Right ventricle myocardium inferior (tissue), 1 donor: ENCODE data around the gene CDRT4. TPM values are rescaled to one million over a fixed set of nuclear protein-coding genes. Genes with fewer than 3 reads are reported as not detected.

Source experiments
- ATAC-seq: fragments of 200-7000 bp; cut with Tn5 transposase; one replicate; pipeline ENCODE4 v1.9.1; 2020; ENCODE audit warnings: mild to moderate bottlenecking, moderate library complexity
- DNase-seq: peaks from one replicate; pipeline ENCODE4 v3.0.0; 2021; ENCODE audit errors: missing footprints
- intact Hi-C: fragments of 100-400 bp; cut with DNase I; formaldehyde crosslinking; loops from one replicate; pipeline ENCODE4 v1.11.0; 2022
- total RNA-seq: library from RNA; stranded (reverse); fragmentation: NEBNext Ultra II Directional; extraction: Animal tissue kit (Norgen Biotek cat#: 25700); gene quantifications from one replicate; pipeline ENCODE4 v1.2.1, GENCODE V29; 2021
- donor health status: DM: no; HTN: yes; CAD: no; lungs with severe emphysema.

Gene CDRT4
- total RNA-seq, 1 donor from 2014 or later = 1.8 TPM

DNA sequence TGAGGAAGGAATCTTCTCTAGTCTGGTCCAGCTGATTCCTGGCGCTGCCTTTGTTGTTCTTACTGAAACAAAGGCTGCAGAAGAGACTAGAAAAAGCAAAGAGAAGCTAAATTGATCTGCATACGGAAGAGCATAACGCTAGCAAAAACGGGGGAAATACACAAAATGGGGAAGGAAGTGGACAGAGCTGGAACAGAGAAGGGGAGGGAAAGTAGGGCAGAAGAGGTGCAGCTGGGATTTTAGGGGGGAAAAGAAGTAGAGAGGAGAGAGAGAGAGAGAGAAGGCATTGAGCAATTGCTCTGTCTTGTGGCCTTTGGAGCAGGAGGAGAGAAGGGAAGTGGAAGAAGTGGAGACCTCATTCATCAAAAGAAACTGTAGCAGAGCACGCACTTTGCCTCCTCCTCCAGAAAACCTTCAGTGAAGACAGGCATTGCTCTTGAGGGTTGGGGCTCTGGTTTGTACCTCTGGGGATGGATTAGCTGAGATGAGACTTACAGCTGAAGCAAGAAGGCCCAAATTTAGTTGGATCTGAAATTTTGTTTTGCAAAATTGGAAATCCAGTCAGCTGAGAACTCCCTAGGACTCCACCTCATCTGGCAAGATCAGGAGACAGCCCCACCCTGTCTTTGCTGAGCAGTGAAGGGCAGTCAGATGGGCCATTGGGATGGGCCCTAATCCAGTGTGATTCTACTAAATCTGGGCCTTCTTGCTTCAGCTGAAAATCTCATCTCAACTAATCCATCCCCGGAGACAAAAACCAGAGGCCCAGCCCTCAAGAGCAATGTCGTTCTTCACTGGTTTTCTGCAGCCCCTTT lies 55.8 kb downstream of the CDRT4 start:
- DNase-seq = no peak
- intact Hi-C loops = no loop called here
- ATAC-seq = peak; percentile 74

DNA sequence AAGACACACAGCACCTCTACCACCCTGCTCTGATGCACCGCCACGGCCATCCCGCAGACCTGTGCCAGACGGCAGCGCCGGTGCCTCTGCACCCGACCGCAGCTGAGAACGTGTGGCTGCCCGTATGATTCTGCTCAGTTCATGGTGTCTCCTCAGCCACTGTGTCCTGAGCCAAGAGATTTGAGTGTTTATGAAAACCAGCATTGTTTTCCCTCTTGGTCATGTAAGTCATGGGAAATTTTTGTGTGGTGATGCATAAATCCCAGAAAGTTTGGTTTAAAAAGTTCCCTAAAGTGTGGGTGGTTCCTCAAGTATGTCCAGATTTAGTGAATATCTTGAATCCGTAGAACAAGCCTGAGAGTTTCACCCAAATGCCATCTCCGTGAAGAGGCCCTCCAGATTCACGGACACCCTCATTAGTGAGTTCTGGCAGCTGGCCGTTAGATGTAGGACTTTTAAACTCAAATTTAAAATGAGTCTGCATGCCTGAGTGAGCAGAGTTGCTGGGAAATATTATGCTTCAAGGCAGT lies 57.6 kb downstream of the CDRT4 start:
- ATAC-seq (peak; percentile 73), DNase-seq (no peak)
- intact Hi-C loops = no loop called here

DNA sequence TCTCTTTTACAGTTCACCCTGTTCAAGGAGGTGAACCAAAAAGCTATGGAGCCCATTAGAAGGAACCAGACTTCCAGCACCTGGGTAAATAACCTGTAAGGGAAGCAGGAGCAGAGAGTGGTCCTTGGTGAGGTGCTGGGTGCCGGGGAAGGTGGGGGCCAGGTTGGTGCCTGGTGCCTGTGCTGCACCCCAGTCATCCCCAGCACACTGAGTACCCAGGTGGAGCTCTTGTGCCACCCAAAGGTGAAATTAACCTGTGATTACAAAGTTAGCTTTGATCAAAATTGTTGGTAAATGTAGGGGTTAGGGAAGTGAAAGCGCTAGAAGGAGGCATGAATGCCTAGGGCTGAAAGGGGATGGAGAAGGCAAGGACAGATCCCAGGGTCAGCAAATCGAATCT lies 58.6 kb downstream of the CDRT4 start:
- intact Hi-C loops = no loop called here
- ATAC-seq (no peak), DNase-seq (no peak)

DNA sequence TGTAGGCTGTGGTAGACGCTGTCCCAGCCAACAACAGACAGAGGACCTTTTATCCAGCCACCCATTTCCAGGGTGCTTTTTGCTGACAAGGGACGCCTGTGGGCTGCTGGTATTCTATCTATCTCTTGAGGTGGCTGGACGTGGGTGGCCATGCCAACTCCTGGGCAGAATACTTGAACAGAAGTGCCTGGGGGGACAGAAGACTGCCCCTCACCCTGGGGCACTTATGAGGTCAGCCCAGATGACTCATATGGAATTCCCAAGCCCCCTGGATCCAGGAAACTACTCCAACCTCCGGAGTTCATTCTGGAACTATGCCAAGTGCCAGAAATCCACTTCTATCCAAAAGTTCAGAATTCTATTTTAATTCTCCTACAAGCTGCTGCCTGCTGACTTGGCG lies 61.3 kb downstream of the CDRT4 start:
- ATAC-seq = no peak
- intact Hi-C loops = no loop called here
- DNase-seq = no peak

DNA sequence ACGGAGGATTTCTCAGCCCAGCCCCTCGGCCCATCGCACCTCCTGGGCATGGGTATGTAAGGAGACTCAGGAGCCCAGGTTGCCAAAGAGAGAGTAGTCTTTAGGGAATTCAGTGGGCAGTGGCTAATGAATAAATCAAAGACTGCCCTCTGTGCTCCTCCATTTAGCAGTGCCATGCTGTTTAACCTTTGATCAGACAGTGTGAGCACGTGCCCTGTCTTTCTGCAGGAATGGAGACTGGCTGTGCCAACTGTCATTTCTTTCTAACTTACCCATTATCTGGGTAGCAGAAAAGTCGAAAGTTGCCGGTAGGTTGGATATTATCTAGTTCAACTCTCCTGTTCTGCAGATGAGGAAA lies 62.4 kb downstream of the CDRT4 start:
- ATAC-seq = no peak
- intact Hi-C loops = no loop called here
- DNase-seq = no peak

DNA sequence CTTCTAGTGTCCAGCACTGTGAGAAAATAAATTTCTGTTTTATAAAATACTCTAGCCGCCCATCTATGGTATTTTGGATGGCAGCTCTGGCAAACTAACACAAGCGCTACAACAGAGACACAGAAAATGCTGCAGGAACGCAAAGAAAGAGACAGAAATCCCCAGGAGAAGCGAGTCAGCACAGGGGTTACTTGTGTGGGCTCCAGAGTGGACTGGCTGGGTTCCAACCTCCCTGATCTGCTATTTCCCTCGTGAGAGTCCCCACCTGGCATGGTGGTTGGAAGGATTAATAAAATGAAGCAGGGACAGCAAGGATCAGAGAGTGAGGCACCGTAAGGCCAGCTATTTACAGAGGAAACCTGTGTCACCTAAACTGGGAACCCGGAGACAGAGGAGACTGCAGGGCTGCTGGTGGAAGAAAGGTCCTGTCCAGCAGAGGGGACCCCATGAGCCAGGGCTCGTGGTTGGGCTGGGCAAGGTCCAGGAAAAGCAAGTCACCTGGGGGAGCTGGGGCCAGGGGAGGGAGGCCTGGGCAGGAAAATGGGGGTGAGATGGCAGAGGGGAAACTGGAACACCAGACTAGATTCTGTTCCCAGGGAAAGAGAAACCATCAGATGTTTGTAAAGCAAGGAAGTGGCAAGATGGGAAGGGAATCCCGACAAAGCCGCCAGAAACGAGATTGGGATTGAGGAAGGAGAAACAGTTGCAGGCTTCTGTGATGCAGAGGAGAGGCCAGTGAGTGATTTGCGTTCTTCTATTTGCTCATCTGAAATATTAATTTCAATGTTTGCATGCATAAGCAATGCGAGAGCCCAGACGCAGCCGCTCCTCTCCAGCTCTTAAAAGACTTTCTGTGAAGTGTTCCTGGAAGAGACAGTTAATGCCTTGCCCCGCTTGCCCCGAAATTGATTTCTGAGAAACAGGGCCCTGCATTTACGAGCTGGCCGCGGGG lies 63.0 kb downstream of the CDRT4 start:
- ATAC-seq (peak; percentile 1), DNase-seq (no peak)
- intact Hi-C loops = no loop called here

DNA sequence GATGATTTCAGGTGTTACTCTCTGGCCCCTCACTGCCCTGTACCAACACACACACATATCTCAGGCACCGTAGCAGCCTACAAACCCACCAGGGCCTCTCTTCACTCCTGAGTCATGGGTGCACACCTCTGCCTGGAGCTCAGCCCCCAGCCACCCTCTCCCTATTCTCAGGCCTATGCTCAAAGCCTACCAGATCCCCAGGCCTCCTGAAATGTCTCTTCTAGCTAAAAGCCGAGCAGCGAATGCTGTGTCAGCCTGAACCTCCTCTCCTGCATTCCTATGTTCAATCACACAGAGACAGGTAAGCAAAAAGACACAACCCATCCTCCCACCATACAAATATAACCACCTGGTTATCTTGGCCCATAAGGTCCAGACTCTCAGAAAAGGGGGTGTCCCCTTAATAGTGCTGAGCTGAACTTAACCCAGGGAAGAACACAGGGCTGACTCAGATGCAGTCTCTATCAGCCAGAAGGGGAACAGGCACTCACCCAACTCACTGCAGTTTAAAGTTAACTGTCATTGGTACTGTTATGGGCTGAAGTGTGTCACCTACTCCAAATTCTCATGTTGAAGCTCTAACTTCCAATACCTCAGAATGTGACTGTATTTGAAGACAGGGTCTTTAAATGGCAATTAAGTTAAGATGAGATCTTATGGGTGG lies 64.0 kb downstream of the CDRT4 start:
- peak; percentile 50 for ATAC-seq
- intact Hi-C loops = no loop called here
- no peak for DNase-seq

DNA sequence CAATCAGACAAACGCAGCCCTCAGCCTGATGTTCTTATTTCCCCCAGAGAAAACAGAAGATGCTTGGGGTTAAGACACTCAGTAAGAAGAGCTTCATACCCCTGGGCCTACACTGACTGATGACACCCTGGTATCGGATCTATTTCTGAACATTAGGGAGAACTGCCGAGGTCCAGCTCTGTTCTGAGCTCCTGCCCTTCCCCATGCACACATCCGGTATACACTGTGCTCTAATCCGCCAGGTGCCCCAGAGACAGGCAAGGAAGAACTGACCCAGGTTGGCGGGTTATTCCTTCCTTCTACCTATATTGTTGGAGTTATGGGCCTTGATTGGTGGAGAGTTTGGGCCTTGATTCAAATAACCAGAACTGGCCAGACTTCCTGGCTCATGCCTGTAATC lies 68.0 kb downstream of the CDRT4 start:
- intact Hi-C loops = loop anchor here (5.0 kb wide), 2 partner anchors 43 to 137 kb away; no protein-coding TSS in a partner anchor
- ATAC-seq = no peak
- no peak for DNase-seq

DNA sequence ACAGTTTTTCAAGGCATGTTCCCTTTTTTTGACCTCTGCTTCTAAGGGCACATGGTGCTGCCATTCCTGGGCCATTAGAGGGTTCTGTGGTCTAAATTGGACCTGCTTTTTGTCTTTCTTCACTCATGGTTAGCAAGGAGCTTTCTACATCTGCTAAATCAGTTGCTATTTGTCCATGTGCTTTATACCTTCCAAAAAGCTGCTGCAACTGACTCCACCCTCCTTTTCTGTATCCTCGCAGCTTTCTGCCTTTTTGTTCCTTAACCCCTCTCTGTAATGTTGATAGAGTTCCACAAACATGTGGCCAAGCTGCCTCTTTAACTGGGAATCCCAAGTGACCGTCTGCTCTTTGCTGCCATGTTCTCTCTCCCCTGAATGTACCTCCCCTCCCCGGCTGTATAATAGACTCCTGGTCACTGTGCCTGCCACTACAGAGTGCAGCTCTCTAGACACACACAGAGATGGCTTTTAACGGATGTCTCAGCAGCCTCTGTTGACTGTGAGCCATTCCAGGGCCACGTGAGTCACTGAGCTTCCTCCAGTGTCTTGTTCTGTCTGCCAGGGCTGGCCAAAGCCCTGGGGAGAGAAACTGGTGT lies 68.6 kb downstream of the CDRT4 start:
- DNase-seq (no peak), ATAC-seq (peak; percentile 63)
- intact Hi-C loops = loop anchor here (5.0 kb wide), 2 partner anchors 43 to 137 kb away; no protein-coding TSS in a partner anchor

DNA sequence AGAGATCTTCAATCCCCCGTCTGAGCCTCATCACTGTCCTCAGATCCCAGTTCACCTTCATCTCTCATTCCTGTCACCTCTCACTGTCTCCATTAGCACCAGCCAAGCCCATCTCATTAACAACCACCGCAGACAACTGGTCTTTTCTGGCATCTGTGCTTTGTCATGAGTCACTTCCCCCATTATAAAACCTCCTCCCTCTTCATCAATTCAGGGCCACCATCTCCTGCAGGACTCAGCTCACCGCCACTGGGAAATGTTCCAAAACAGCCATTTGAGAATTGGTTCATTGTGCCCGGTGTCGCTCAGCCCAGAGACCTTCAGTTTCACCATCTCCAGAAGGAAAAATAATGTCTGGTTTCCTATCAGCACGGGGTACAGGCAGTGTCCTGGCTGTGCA lies 69.1 kb downstream of the CDRT4 start:
- intact Hi-C loops = loop anchor here (5.0 kb wide), 2 partner anchors 44 to 136 kb away; no protein-coding TSS in a partner anchor
- DNase-seq (no peak), ATAC-seq (peak; percentile 5)

DNA sequence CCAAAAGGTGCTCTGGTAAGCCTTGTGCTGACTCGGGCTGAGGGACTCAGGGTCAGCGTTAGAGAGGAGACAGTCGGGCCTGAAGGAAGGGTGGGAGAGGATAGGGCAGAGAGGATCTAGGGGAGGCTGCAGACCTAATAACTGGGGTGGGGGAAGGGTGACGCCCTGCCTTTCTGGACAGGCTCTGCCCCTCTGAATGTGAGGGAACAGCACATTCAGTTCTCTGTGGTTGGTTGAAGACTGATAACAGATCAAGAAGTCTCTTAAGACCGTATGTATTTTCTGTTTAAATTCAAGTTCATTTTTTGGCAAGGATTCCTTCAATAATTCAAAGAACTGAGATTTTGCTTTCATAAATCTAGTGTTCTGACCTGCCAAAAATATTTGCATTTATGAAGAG lies 69.8 kb downstream of the CDRT4 start:
- DNase-seq = no peak
- intact Hi-C loops = loop anchor here (5.0 kb wide), 2 partner anchors 45 to 135 kb away; no protein-coding TSS in a partner anchor
- ATAC-seq = no peak

DNA sequence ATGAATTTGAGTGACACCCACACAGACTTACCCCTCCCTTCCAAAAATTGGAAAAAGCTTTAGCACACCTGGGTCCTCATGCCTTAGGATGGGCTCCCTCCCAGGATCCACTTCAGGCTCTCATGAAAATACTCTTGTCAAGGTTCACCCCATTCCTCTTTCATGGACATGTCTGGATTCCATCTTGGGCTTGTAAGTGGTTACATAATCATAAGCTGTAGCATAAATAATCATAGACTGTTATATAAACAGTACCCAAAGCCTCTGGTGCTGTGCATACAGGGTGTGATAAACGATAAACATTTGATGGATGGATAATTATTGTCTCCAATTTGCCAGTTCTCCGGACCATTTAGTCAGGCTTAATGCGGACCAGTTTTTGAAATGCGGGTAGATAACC lies 72.3 kb downstream of the CDRT4 start:
- ATAC-seq (no peak), DNase-seq (no peak)
- intact Hi-C loops = loop anchor here (5.0 kb wide), 2 partner anchors 47 to 133 kb away; no protein-coding TSS in a partner anchor

DNA sequence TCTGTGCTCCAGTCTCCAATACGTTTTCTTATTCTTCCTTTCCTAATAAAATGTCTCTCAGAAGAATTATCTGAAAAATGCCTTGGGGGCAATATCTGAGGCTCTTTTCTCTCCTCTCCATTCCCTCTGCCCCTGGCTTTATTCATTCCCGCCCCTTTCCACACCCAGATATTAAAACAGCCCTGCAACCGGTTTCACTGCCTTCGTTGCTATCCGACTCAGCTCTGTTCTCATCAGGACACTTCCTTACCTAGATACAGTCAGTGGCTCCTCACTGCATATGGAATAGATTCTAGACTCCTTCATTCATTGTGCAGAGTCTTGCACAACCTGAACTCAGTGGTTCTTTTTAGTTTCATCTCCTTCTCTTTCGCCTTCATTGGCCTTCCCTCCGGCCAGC lies 74.0 kb downstream of the CDRT4 start:
- ATAC-seq = no peak
- no peak for DNase-seq
- intact Hi-C loops = no loop called here

DNA sequence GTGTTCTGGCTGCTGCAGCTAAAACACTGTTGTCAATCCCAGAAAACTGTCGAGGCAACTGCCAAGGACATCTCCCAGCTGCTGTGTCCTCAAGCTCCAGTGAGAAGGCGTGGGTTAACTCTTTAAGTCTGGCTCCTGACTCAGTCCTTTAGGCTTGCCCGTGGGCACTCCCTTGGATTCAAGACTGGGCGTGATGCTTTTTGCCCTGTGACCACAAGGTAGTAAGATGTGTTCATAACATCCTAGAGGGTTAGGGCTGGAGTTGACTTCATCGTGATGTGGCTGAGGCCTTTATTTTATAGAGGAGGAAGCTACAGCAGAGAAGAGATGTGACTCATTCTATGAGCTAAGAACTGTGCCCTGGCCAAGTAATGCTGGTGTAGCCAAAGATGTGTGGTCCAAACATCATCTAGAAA lies 75.1 kb downstream of the CDRT4 start:
- ATAC-seq = peak; percentile 75
- intact Hi-C loops = no loop called here
- no peak for DNase-seq

DNA sequence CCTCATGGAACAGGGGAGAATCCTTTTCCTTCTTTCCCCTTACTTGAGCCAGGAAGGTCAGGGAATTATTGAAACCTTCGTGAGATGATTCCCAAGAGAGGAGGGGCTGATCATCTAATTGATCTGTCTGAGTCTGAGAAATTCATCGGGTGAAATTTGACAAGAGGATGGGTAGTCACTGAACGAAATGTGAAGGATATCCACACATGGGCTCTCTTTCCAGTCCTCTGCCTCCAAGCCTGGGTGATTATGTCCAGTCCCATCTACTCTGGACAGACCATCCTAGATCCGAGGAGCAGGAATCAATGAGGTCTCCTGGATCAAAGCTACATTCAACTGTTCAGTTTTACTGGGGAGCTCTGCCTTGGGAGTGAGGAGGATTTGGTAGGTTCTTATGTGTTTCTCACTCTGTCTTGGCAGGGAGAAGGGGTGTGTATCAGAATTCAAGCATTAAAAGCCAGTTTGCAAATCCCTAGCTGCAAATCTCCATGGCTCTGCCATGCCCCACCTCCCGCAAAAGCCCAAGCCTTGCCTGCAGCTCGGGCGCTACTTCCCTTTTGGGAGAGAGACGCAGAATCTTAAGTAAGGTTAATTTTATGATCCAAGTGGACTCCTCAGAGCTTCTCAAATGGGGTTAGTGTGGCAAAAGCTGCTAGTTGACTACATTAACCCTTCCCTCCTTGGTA lies 78.9 kb downstream of the CDRT4 start:
- peak; percentile 79 for DNase-seq
- intact Hi-C loops = no loop called here
- ATAC-seq = peak; percentile 61

DNA sequence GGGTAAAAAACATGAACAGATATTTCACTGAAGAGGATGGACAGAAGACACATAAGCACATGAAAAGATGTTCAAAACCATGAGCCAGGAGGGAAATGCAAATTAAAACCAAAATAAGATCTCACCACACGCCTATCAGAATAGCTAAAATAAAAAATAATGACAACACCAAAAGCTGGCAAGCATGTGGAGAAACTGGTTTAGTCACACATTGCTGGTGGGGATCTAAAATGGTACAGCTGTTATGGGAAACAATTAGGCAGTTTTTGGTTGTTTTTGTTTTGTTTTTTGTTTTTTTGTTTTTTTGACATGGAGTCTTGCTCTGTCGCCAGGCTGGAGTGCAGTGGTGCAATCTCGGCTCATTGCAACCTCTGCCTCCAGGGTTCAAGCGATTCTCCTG lies 81.3 kb downstream of the CDRT4 start:
- ATAC-seq = no peak
- intact Hi-C loops = no loop called here
- DNase-seq = no peak
